ENCODE measurements around the gene DOHH. TPM values are rescaled to one million over a fixed set of nuclear protein-coding genes. Genes with fewer than 3 reads are reported as not detected.
A peak's percentile ranks its signal among the peaks of the same experiment; 100 is the strongest.

DOHH gene
- total RNA-seq, 1 experiment from 2014 or later: 53.9 TPM

- no peak for DNase-seq (ENCODE audit: low spot score)
- in situ Hi-C loops (cut with HindIII; ENCODE audit: low sequenced_read_pairs): no loop called here
Observed at GRCh38 chr19:3522421-3523360, 22.2 kb upstream of the DOHH start.

GRCh38 chr19:3521104-3521445 is 20.6 kb upstream of the DOHH start:
- no peak for DNase-seq (ENCODE audit: low spot score)
- in situ Hi-C loops (cut with HindIII; ENCODE audit: low sequenced_read_pairs): no loop called here

GRCh38 chr19:3520166-3521103 is 20.0 kb upstream of the DOHH start:
- DNase-seq (ENCODE audit: low spot score): no peak
- in situ Hi-C loops (cut with HindIII; ENCODE audit: low sequenced_read_pairs): no loop called here

- in situ Hi-C loops (cut with HindIII; ENCODE audit: low sequenced_read_pairs): no loop called here
- no peak for DNase-seq (ENCODE audit: low spot score)
Observed at GRCh38 chr19:3519126-3519525, 18.7 kb upstream of the DOHH start.

GRCh38 chr19:3518659-3519058 is 18.2 kb upstream of the DOHH start:
- DNase-seq (ENCODE audit: low spot score): no peak
- in situ Hi-C loops (cut with HindIII; ENCODE audit: low sequenced_read_pairs): no loop called here

- in situ Hi-C loops (cut with HindIII; ENCODE audit: low sequenced_read_pairs): no loop called here
- no peak for DNase-seq (ENCODE audit: low spot score)
Observed at GRCh38 chr19:3518255-3518654, 17.8 kb upstream of the DOHH start.

- in situ Hi-C loops (cut with HindIII; ENCODE audit: low sequenced_read_pairs): no loop called here
Observed at GRCh38 chr19:3517638-3518037, 17.2 kb upstream of the DOHH start.

GRCh38 chr19:3516675-3517207 is 16.3 kb upstream of the DOHH start:
- in situ Hi-C loops (cut with HindIII; ENCODE audit: low sequenced_read_pairs): no loop called here
- DNase-seq (ENCODE audit: low spot score): peak; percentile 29

More at GRCh38 chr19:3517638-3518037, 17.2 kb upstream of the DOHH start:
- no peak for DNase-seq (ENCODE audit: low spot score)

- DNase-seq (ENCODE audit: low spot score): peak; percentile 46
- in situ Hi-C loops (cut with HindIII; ENCODE audit: low sequenced_read_pairs): no loop called here
Observed at GRCh38 chr19:3515891-3516422, 15.5 kb upstream of the DOHH start.

- in situ Hi-C loops (cut with HindIII; ENCODE audit: low sequenced_read_pairs): no loop called here
- DNase-seq (ENCODE audit: low spot score): no peak
Observed at GRCh38 chr19:3514930-3515329, 14.5 kb upstream of the DOHH start.

- DNase-seq (ENCODE audit: low spot score): no peak
- in situ Hi-C loops (cut with HindIII; ENCODE audit: low sequenced_read_pairs): no loop called here
Observed at GRCh38 chr19:3513229-3514140, 13.0 kb upstream of the DOHH start.

GRCh38 chr19:3512562-3513228 is 12.2 kb upstream of the DOHH start:
- in situ Hi-C loops (cut with HindIII; ENCODE audit: low sequenced_read_pairs): no loop called here
- peak; percentile 45 for DNase-seq (ENCODE audit: low spot score)

- no peak for DNase-seq (ENCODE audit: low spot score)
- in situ Hi-C loops (cut with HindIII; ENCODE audit: low sequenced_read_pairs): no loop called here
Observed at GRCh38 chr19:3511506-3512251, 11.2 kb upstream of the DOHH start.

GRCh38 chr19:3510727-3511126 is 10.3 kb upstream of the DOHH start:
- DNase-seq (ENCODE audit: low spot score): peak; percentile 40
- in situ Hi-C loops (cut with HindIII; ENCODE audit: low sequenced_read_pairs): no loop called here

- DNase-seq (ENCODE audit: low spot score): no peak
- in situ Hi-C loops (cut with HindIII; ENCODE audit: low sequenced_read_pairs): no loop called here
Observed at GRCh38 chr19:3509566-3509989, 9.1 kb upstream of the DOHH start.

- DNase-seq (ENCODE audit: low spot score): no peak
- in situ Hi-C loops (cut with HindIII; ENCODE audit: low sequenced_read_pairs): no loop called here
Observed at GRCh38 chr19:3508771-3509535, 8.5 kb upstream of the DOHH start.
